GM10248 (cell line): Measurements from ENCODE around the gene RRAD.
A peak's percentile ranks its signal among the peaks of the same experiment; 100 is the strongest.

Experiments
- CTCF ChIA-PET: fragments of 300-600 bp; sonication (Branson Sonifier 250); formaldehyde crosslinking; extraction: SDS; loops from one replicate; lab custom pipeline; 2021; ENCODE audit warnings: antibody characterized with exemption; lab: Yijun Ruan, JAX
- POLR2A ChIA-PET: fragments of 350-650 bp; sonication (Branson Sonifier 250); formaldehyde crosslinking; extraction: SDS; loops from one replicate; lab custom pipeline; 2020; ENCODE audit warnings: antibody characterized with exemption; lab: Yijun Ruan, JAX
- DNase-seq: peaks from one replicate; pipeline ENCODE4 v3.0.0; 2012; ENCODE audit errors: extremely low spot score
- CTCF ChIP-seq: IDR thresholded peaks from 2 replicates; pipeline ENCODE4 v1.5.1; 2012; ENCODE audit warnings: mild to moderate bottlenecking, low read depth; ENCODE audit errors: extremely low read depth, missing control alignments, control extremely low read depth

RRAD gene

DNA sequence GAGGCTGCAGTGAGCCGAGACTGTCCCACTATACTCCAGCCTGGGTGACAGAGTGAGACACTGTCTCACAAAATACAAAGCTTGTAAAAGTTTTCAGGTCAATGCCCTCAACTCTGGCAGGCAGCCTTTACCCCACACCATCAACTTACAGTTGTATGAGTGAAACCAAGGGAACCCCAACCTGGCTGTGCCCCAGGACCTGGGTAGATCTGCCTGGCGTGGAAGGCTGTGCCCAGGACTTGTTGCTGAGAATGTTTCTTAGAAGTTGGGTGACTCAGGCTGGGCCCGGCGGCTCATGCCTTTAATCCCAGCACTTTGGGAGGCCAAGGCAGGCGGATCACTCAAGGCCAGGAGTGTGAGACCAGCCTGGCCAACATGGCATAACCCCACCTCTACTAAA lies 43.5 kb upstream of the RRAD start:
- POLR2A ChIA-PET, result no interaction called here
- TF ChIP-seq CTCF, result no peak
- CTCF ChIA-PET, result interaction anchor here (1.7 kb wide), 2 partner anchors 15 to 22 kb away, joined by 4 to 6 read pairs; no protein-coding TSS in a partner anchor
- no peak for DNase-seq

DNA sequence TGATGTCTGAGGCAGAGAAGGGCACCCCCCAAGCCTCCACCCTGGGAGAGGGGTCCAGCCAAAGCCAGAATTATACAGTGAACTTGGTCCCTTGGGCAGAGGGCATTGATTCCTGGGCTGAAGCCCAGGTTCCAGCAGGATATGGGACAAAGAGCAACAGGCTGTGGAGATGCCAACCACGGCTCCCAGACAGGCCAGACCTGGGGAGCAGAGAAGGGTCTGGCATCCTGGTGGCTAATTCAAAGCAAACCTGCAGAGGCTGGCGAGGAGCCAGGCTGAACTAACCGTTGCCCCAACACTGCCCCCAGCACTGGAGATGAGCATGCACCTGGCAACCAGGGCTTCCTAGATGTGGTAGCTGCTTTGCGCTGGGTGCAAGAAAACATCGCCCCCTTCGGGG lies 38.7 kb upstream of the RRAD start:
- no peak for DNase-seq
- TF ChIP-seq CTCF, result no peak
- ChIA-PET CTCF (interaction anchor here (0.7 to 3.8 kb wide), 9 partner anchors 9 to 222 kb away, joined by 3 to 28 read pairs (median 5); no protein-coding TSS in a partner anchor), POLR2A (no interaction called here)

DNA sequence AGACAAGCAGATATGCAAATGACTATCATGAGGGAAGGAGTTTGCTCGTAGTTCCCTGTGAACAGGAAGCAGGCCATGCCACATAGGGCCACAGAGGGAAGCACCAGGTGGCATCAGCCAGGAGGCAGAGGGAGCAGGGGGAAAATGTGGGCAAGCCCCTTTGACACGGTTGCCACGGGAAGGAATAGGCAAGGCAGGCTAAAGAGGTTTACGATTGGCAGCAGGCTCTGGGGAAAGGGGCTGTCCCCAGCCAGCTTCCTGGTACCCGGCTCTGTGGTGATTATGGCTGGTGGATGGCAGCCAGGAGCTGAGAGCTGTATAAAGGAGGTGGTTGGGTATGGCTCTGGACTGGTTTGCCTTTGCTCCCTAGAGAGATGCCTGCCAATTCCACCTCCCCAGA lies 36.6 kb upstream of the RRAD start:
- no peak for TF ChIP-seq CTCF
- ChIA-PET CTCF (interaction anchor here (0.8 to 7.0 kb wide), 7 partner anchors 10 to 196 kb away, joined by 3 to 32 read pairs (median 4); no protein-coding TSS in a partner anchor), POLR2A (no interaction called here)
- no peak for DNase-seq

DNA sequence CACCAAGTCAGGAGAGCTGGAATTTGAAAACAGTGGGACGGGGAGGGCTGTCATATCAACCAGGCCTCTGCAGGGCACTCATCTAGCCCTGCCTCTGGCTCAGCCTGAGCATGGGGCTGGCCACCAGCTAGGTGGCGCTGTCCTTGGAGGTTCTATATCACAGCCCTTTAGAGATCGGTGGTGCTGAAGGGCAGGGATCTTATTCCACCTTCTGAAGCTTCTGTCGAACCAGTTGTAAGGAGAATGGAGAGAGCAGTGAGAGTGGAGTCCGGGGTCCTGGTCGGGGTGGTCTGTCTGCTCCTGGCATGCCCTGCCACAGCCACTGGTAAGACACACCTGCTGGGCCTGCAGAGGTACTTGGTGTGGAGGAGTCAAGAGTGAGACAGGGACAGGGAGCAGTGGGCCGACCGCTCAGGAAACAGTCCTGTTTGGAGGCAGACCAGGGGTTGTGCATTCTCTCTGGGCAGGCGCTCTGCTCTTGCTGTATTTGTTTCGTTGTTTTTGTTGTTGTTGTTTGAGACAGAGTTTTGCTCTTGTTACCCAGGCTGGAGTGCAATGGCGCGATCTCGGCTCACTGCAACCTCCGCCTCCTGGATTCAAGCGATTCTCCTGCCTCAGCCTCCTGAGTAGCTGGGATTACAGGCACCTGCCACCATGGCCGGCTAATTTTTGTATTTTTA lies 35.9 kb upstream of the RRAD start, which contains the start of gene CES3:
TSS of gene CES3 (plus strand) at position 202 of the 680 bp plus-strand sequence. CDS start at position 244, 42 bp downstream.
- peak; percentile 73 for DNase-seq
- CTCF ChIA-PET, result interaction anchor here (0.7 to 7.0 kb wide), 18 partner anchors 9 to 359 kb away, joined by 3 to 32 read pairs (median 3); no protein-coding TSS in a partner anchor
- POLR2A ChIA-PET, result interaction anchor here (0.5 to 0.6 kb wide), 2 partner anchors 9 to 140 kb away, joined by 3 read pairs; no protein-coding TSS in a partner anchor
- TF ChIP-seq CTCF, result peak; percentile 86

DNA sequence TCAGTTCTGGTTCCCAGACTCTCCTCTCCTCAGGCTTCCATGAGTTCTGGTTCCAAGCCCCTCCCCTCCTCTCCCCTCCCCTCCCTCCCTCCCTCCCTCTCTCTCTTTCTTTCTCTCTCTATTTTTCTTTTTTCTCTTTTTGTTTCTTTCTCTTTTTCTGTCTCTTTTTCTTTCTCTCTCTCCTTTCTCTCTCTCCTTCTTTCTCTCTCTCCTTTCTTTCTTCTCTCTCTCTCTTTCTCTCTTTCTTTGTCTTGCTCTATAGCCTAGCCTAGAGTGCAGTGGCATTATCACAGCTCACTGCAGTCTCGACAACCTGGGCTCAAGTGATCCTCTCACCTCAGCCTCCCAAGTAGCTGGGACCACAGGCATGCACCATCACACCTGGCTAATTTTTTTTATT lies 34.9 kb upstream of the RRAD start:
- CTCF ChIA-PET, result interaction anchor here (0.7 to 7.0 kb wide), 14 partner anchors 8 to 278 kb away, joined by 3 to 32 read pairs (median 3); no protein-coding TSS in a partner anchor
- DNase-seq, result no peak
- POLR2A ChIA-PET, result no interaction called here
- no peak for TF ChIP-seq CTCF

- no peak for DNase-seq
- ChIA-PET CTCF (interaction anchor here (0.8 to 7.0 kb wide), 11 partner anchors 12 to 301 kb away, joined by 3 to 32 read pairs (median 3); no protein-coding TSS in a partner anchor), POLR2A (no interaction called here)
- no peak for TF ChIP-seq CTCF
Observed at GRCh38 chr16:66959704-66960161, 34.4 kb upstream of the RRAD start.
